K562 (cell line): ENCODE results near the gene VDR. TPM values are rescaled to one million over a fixed set of nuclear protein-coding genes. Genes with fewer than 3 reads are reported as not detected.

Experiments used
- ARHGAP35 ChIP-seq: fragments of 450-650 bp; IDR thresholded peaks from 2 replicates; pipeline ENCODE4 v1.6.1; 2018; ENCODE audit not compliant: partially characterized antibody
- ARNT ChIP-seq, 2 experiments: fragments of 450-650 bp; IDR thresholded peaks; 2 replicates each; pipeline ENCODE4 v1.6.1; 2016; ENCODE audit warnings: mild to moderate bottlenecking in 1 of 2
- BDP1 ChIP-seq: IDR thresholded peaks from 3 replicates; pipeline ENCODE4 v1.6.1; 2011; ENCODE audit not compliant: insufficient read length, insufficient read depth
- BMI1 ChIP-seq: fragments of 150-350 bp; IDR thresholded peaks from 2 replicates; pipeline ENCODE4 v1.6.1; 2014; ENCODE audit warnings: low read length
- BRF1 ChIP-seq: IDR thresholded peaks from 3 replicates; pipeline ENCODE4 v1.6.1; 2011; ENCODE audit warnings: borderline replicate concordance, mild to moderate bottlenecking; ENCODE audit not compliant: insufficient read length; ENCODE audit errors: extremely low read depth
- CTBP1 ChIP-seq: fragments of 450-650 bp; IDR thresholded peaks from 2 replicates; pipeline ENCODE4 v1.6.1; 2016; ENCODE audit warnings: borderline replicate concordance
- GABPA ChIP-seq: fragments of 200-800 bp; sonication (Bioruptor generic); conservative IDR thresholded peaks from 2 replicates; pipeline ENCODE4 v1.6.1; 2016; ENCODE audit warnings: low read depth, missing genetic modification characterization, missing compliant biosample characterization
- REST ChIP-seq, 2 experiments: fragments of 450-650 bp; formaldehyde crosslinking in 1 of 2; IDR thresholded peaks; 2 replicates each; pipeline versions ENCODE4 v1.4.0 to v1.6.1; 2014 to 2020; ENCODE audit warnings: mild to moderate bottlenecking in 2 of 2, borderline replicate concordance in 1 of 2, low read depth in 1 of 2
- ZNF592 ChIP-seq: fragments of 450-650 bp; IDR thresholded peaks from 2 replicates; pipeline ENCODE4 v1.6.1; 2017; ENCODE audit warnings: antibody characterized with exemption, mild to moderate bottlenecking
- ZNF79 ChIP-seq: fragments of 250-450 bp; sonication (Bioruptor Pico); IDR thresholded peaks from 2 replicates; pipeline ENCODE4 v1.4.0; 2020; ENCODE audit warnings: low read depth, mild to moderate bottlenecking, moderate library complexity
- polyA plus RNA-seq, 8 experiments: library from polyadenylated mRNA; depleted of rRNA in 4 of 8; stranded (reverse) in 5 of 8; unstranded in 3 of 8; fragments of >200 nt; fragmentation: Nextera tagmentation in 2 of 8; fragmentation: Illumina TruSeq in 1 of 8; extraction: Ambion mirVana in 2 of 8; extraction: Trizol in 1 of 8; gene quantifications; 2 replicates each; pipeline versions ENCODE4 v1.2.1 to v1.2.3, GENCODE V29; 2011 to 2014; ENCODE audit warnings: inconsistent platforms in 1 of 8, missing spikeins in 1 of 8
- total RNA-seq, 7 experiments: library from RNA; depleted of rRNA in 6 of 7; stranded (reverse); fragments of >200 nt in 6 of 7; fragmentation: Illumina TruSeq in 2 of 7; extraction: Trizol in 2 of 7; gene quantifications; 2 replicates each; pipeline versions ENCODE4 v1.2.1 to v1.2.3, GENCODE V29; 2011 to 2021; ENCODE audit warnings: low replicate concordance in 1 of 7

Gene VDR
- total and polyA plus RNA-seq, 9 of the 15 experiments (the other 6 are each of a cell fraction or from before 2014, with no cell fraction given): 0.61 to 4.8 (median 2.0) TPM

- TF ChIP-seq REST (IDR thresholded peaks at IDR 0.05; ENCODE audit: borderline replicate concordance) (no peak), REST (CRISPR knock-in tag; IDR thresholded peaks at IDR 0.05; ENCODE audit: low read depth) (no peak), ARHGAP35 (no peak), BRF1 (no peak), ARNT (IDR thresholded peaks at IDR 0.05) (no peak), BDP1 (no peak), ZNF79 (CRISPR knock-in tag) (no peak), ZNF592 (no peak), BMI1 (no peak), GABPA (0 out of 2 replicates have a peak, but pooled peaks have one; percentile 21), CTBP1 (peak; percentile 71; the same call in 1 of the 2 replicates)
Observed at GRCh38 chr12:47881826-47882427, 22.9 kb downstream of the VDR start (continued).
